Measurements from ENCODE around the gene GRM5. TPM values are rescaled to one million over a fixed set of nuclear protein-coding genes. Genes with fewer than 3 reads are reported as not detected.

GRM5 gene
- total and polyA plus RNA-seq, 2 experiments from 2014 or later = not detected

GRCh38 chr11:88523386-88524071, 542.3 kb downstream of the GRM5 start:
- peaks cover 12% of the 10 kb centered on the region for H3K4me1 ChIP-seq (ENCODE audit: insufficient read depth)
- no peaks in the 10 kb centered on the region for H4K20me1 ChIP-seq (ENCODE audit: insufficient read depth)
- H2AFZ ChIP-seq = no peak overlapping the region
- peak overlapping the region; percentile 37 for H3K4me2 ChIP-seq (ENCODE audit: unreplicated experiment)
- no peaks in the 10 kb centered on the region for H3K9me3 ChIP-seq (ENCODE audit: low read depth)
- peaks cover 35% of the 10 kb centered on the region for H3F3A ChIP-seq (ENCODE audit: insufficient read depth)
- H3K9me2 ChIP-seq (ENCODE audit: insufficient read depth) = no peaks in the 10 kb centered on the region
- in situ Hi-C loops (cut with MboI) = no loop called here
- H3K27me3 ChIP-seq (replicated peaks; ENCODE audit: insufficient read depth) = no peaks in the 10 kb centered on the region
- H3K27ac ChIP-seq = no peak overlapping the region
- TF ChIP-seq EZH2phosphoT487 (IDR thresholded peaks at IDR 0.05; ENCODE audit: insufficient read depth, low read depth) (no peak), EZH2 (IDR thresholded peaks at IDR 0.05; ENCODE audit: insufficient read depth, poor library complexity, severe bottlenecking) (no peak)
- H3K9ac ChIP-seq = no peak overlapping the region
- DNase-seq = peak; percentile 35
- no peak overlapping the region for H3K4me3 ChIP-seq
- no peaks in the 10 kb centered on the region for H3K79me2 ChIP-seq (ENCODE audit: insufficient read depth)
- no peaks in the 10 kb centered on the region for H3K36me3 ChIP-seq (ENCODE audit: low read depth)

GRCh38 chr11:88522624-88523385, 543.0 kb downstream of the GRM5 start:
- Histone ChIP-seq H3K9me2 (ENCODE audit: insufficient read depth) (no peaks in the 10 kb centered on the region), H3K9ac (no peak overlapping the region), H3K36me3 (ENCODE audit: low read depth) (no peaks in the 10 kb centered on the region), H3K27me3 (replicated peaks; ENCODE audit: insufficient read depth) (no peaks in the 10 kb centered on the region), H3F3A (ENCODE audit: insufficient read depth) (peaks cover 35% of the 10 kb centered on the region), H3K4me1 (ENCODE audit: insufficient read depth) (peaks cover 12% of the 10 kb centered on the region), H3K79me2 (ENCODE audit: insufficient read depth) (no peaks in the 10 kb centered on the region), H3K9me3 (ENCODE audit: low read depth) (no peaks in the 10 kb centered on the region), H3K4me3 (no peak overlapping the region), H3K27ac (no peak overlapping the region), H3K4me2 (ENCODE audit: unreplicated experiment) (peak overlapping the region; percentile 37), H2AFZ (no peak overlapping the region), H4K20me1 (ENCODE audit: insufficient read depth) (no peaks in the 10 kb centered on the region)
- in situ Hi-C loops (cut with MboI) = no loop called here
- TF ChIP-seq EZH2phosphoT487 (IDR thresholded peaks at IDR 0.05; ENCODE audit: insufficient read depth, low read depth) (no peak), EZH2 (IDR thresholded peaks at IDR 0.05; ENCODE audit: insufficient read depth, poor library complexity, severe bottlenecking) (no peak)
- WGBS, 2 experiments (ENCODE audit: low coverage in 1 of 2, low lambda C conversion rate in 2 of 2, missing lambda C conversion rate in 2 of 2) = 50% methylated on average over 2 of the region's 2 CpGs
- peak; percentile 30 for DNase-seq

DNA sequence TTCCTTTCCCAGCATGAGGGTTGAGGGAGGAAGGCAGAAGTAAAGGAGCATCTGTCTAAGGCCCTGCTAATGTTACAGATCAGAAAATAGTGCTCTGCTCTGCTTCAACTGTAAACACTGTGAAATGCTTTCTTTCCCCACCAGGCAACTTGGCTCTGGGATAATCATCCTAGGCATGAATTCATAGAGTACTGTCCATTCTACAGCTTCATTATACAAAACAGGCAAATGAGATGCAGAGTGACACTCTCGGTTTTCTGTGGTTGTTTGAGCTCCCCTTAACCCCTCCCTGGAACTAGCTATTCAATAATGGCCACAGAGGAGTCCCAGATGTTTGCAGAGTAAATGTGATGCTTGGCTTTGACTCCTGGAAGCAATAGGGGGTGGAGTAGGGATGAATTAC, 544.0 kb downstream of the GRM5 start:
- no peak overlapping the region for H3K4me2 ChIP-seq (ENCODE audit: unreplicated experiment)
- peaks cover 12% of the 10 kb centered on the region for H3K4me1 ChIP-seq (ENCODE audit: insufficient read depth)
- TF ChIP-seq EZH2 (IDR thresholded peaks at IDR 0.05; ENCODE audit: insufficient read depth, poor library complexity, severe bottlenecking) = no peak
- TF ChIP-seq EZH2phosphoT487 (IDR thresholded peaks at IDR 0.05; ENCODE audit: insufficient read depth, low read depth) = no peak
- no peaks in the 10 kb centered on the region for H3K27me3 ChIP-seq (replicated peaks; ENCODE audit: insufficient read depth)
- H3F3A ChIP-seq (ENCODE audit: insufficient read depth) = peaks cover 35% of the 10 kb centered on the region
- H2AFZ ChIP-seq = no peak overlapping the region
- no peaks in the 10 kb centered on the region for H3K36me3 ChIP-seq (ENCODE audit: low read depth)
- no peak for DNase-seq
- H3K9me2 ChIP-seq (ENCODE audit: insufficient read depth) = no peaks in the 10 kb centered on the region
- H3K27ac ChIP-seq = 0 out of 2 replicates have a peak overlapping the region, but pooled peaks have one; percentile 14
- 53 to 61% methylated on average over 1 of the region's 1 CpG for WGBS, 2 experiments (ENCODE audit: low coverage in 1 of 2, low lambda C conversion rate in 2 of 2, missing lambda C conversion rate in 2 of 2)
- no peaks in the 10 kb centered on the region for H4K20me1 ChIP-seq (ENCODE audit: insufficient read depth)
- in situ Hi-C loops (cut with MboI) = no loop called here
- H3K4me3 ChIP-seq = no peak overlapping the region
- H3K79me2 ChIP-seq (ENCODE audit: insufficient read depth) = no peaks in the 10 kb centered on the region
- no peak overlapping the region for H3K9ac ChIP-seq
- no peaks in the 10 kb centered on the region for H3K9me3 ChIP-seq (ENCODE audit: low read depth)

- Histone ChIP-seq H3F3A (ENCODE audit: insufficient read depth) (peaks cover 35% of the 10 kb centered on the region), H3K4me3 (no peak overlapping the region), H3K9ac (no peak overlapping the region), H2AFZ (no peak overlapping the region), H3K9me3 (ENCODE audit: low read depth) (no peaks in the 10 kb centered on the region), H3K9me2 (ENCODE audit: insufficient read depth) (no peaks in the 10 kb centered on the region), H3K4me2 (ENCODE audit: unreplicated experiment) (no peak overlapping the region), H3K27ac (0 out of 2 replicates have a peak overlapping the region, but pooled peaks have one; percentile 14), H4K20me1 (ENCODE audit: insufficient read depth) (no peaks in the 10 kb centered on the region), H3K36me3 (ENCODE audit: low read depth) (no peaks in the 10 kb centered on the region), H3K27me3 (replicated peaks; ENCODE audit: insufficient read depth) (no peaks in the 10 kb centered on the region), H3K79me2 (ENCODE audit: insufficient read depth) (no peaks in the 10 kb centered on the region), H3K4me1 (ENCODE audit: insufficient read depth) (peaks cover 12% of the 10 kb centered on the region)
- in situ Hi-C loops (cut with MboI) = no loop called here
- TF ChIP-seq EZH2phosphoT487 (IDR thresholded peaks at IDR 0.05; ENCODE audit: insufficient read depth, low read depth) (no peak), EZH2 (IDR thresholded peaks at IDR 0.05; ENCODE audit: insufficient read depth, poor library complexity, severe bottlenecking) (no peak)
- DNase-seq = peak; percentile 43
Observed at GRCh38 chr11:88521399-88521798, 544.4 kb downstream of the GRM5 start.

Measured in GM23248 (cell line).